NCI-H1105 (cell line): Measurements from ENCODE around the gene PRR33.
"Not testable (repeated sequence)": the region's sequence is repeated elsewhere in the genome, so short reads cannot be mapped to it uniquely, and the experiment has no call there.

ENCODE experiments used
- DNase-seq: peaks from one replicate; lab custom pipeline; 2025; lab: John Stamatoyannopoulos, UW

The PRR33 gene

GRCh38 chr11:1875093-1875850 lies 16.4 kb downstream of the PRR33 start:
- DNase-seq: peak; percentile 60

- DNase-seq: not testable (repeated sequence)
These were observed 17.1 kb downstream of the PRR33 start for GRCh38 chr11:1874441-1875092.

GRCh38 chr11:1873813-1874150 lies 17.9 kb downstream of the PRR33 start:
- not testable (repeated sequence) for DNase-seq

- DNase-seq: no peak
These were observed 18.5 kb downstream of the PRR33 start for GRCh38 chr11:1873048-1873812.

- no peak for DNase-seq
These were observed 19.3 kb downstream of the PRR33 start for GRCh38 chr11:1872267-1872985.

- no peak for DNase-seq
These were observed 20.2 kb downstream of the PRR33 start for GRCh38 chr11:1871531-1871930.

GRCh38 chr11:1870721-1871466 lies 20.8 kb downstream of the PRR33 start:
- DNase-seq: no peak

GRCh38 chr11:1870326-1870696 lies 21.4 kb downstream of the PRR33 start:
- DNase-seq: no peak

- DNase-seq: no peak
These were observed 22.0 kb downstream of the PRR33 start for GRCh38 chr11:1869427-1870325.

GRCh38 chr11:1868636-1869291 lies 22.9 kb downstream of the PRR33 start:
- no peak for DNase-seq

- DNase-seq: no peak
These were observed 23.5 kb downstream of the PRR33 start for GRCh38 chr11:1868056-1868635.

- DNase-seq: no peak
These were observed 24.3 kb downstream of the PRR33 start for GRCh38 chr11:1867381-1867780.

GRCh38 chr11:1866776-1867175 lies 24.9 kb downstream of the PRR33 start:
- DNase-seq: no peak

- no peak for DNase-seq
These were observed 25.5 kb downstream of the PRR33 start for GRCh38 chr11:1866226-1866625.

GRCh38 chr11:1864831-1865665 lies 26.6 kb downstream of the PRR33 start:
- no peak for DNase-seq

GRCh38 chr11:1864231-1864630 lies 27.5 kb downstream of the PRR33 start:
- DNase-seq: no peak

GRCh38 chr11:1863352-1864216 lies 28.1 kb downstream of the PRR33 start:
- no peak for DNase-seq
